ENCODE data around the gene ABCA2.

ABCA2 gene

DNA sequence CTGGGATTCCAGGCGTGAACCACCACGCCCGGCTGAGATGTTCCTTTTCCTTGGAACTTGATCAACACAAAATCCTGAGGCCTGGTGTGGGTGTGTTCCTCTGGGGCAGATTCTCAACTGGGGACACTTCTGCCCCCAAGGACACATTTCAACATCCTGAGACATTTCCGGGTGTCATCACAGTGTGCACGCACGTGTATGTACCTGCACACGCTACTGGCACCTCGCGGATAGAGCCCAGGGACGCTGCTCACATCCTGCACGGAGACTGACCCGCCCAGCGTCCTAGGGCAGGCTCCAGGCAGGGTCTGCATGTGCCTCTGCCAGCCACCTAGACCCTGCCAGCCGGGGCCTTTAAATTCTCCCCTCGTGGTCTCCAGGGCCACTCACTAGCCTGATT is 34.3 kb upstream of the ABCA2 start:
- DNase-seq (ENCODE audit: insufficient read length): no peak
- no peak for TF ChIP-seq POLR2A (IDR thresholded peaks at IDR 0.05; ENCODE audit: low read depth, low read length)
- no peak for TF ChIP-seq POLR2AphosphoS5 (IDR thresholded peaks at IDR 0.05; ENCODE audit: low read depth, low read length)
- peak; percentile 17 for FAIRE-seq

DNA sequence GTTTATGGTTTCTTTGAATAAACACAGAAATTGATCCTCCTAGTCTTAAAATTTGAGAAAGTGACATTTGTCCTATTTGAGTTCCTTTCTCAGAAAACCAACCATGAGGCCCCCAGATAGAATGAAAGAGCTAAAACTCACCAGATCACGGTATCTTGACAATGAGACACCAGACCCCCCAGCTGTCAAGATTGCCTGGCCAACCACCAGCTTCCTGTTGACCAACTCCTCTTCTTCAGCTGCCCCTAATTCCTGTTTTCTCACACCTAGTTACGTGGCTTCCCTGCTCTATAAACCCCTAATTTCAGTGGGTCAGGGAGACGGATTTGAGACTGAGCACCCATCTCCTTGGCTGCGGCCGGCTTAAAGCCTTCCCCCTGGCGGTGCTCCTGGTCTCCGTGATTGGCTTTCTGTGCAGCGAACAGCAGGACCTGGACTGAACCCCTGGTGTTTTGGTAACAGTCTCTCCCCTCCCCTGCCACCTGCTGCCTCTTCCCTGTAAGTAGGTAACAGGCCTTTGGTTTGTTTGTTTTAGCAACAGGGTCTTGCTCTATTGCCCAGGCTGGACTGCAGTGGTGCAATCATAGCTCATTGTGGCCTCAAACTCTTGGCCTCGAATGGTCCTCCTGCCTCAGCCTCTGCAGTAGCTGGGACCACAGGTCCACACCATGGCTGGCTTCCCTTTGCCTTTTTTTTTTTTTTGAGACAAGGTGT is 30.6 kb upstream of the ABCA2 start:
- DNase-seq (ENCODE audit: insufficient read length): no peak

DNA sequence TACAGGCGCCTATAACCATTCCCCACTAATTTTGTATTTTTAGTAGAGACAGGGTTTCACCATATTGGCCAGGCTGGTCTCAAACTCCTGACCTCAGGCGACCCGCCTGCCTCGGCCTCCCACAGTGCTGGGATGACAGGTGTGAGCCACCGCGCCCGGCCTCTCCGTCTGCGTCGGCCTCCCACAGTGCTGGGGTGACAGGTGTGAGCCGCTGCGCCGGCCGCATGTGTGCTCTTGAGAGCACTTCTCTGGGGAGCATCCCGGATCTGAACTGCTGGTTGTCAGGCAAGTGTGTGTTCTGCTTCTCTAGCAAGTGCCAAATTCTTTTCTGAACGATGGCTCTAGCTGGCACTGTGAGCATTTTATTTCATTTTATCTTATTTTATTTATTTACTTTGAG is 29.5 kb upstream of the ABCA2 start:
- FAIRE-seq: no peak
- TF ChIP-seq POLR2A (IDR thresholded peaks at IDR 0.05; ENCODE audit: low read depth, low read length) (no peak), TAF1 (IDR thresholded peaks at IDR 0.05; ENCODE audit: borderline replicate concordance, low read depth, low read length) (no peak), POLR2AphosphoS5 (IDR thresholded peaks at IDR 0.05; ENCODE audit: low read depth, low read length) (no peak)
- no peak for DNase-seq (ENCODE audit: insufficient read length)

More for the DNA sequence above, 30.6 kb upstream of the ABCA2 start:
- no peak for TF ChIP-seq POLR2AphosphoS5 (IDR thresholded peaks at IDR 0.05; ENCODE audit: low read depth, low read length)
- TF ChIP-seq POLR2A (IDR thresholded peaks at IDR 0.05; ENCODE audit: low read depth, low read length): no peak
- TF ChIP-seq TAF1 (IDR thresholded peaks at IDR 0.05; ENCODE audit: borderline replicate concordance, low read depth, low read length): no peak
- no peak for FAIRE-seq

DNA sequence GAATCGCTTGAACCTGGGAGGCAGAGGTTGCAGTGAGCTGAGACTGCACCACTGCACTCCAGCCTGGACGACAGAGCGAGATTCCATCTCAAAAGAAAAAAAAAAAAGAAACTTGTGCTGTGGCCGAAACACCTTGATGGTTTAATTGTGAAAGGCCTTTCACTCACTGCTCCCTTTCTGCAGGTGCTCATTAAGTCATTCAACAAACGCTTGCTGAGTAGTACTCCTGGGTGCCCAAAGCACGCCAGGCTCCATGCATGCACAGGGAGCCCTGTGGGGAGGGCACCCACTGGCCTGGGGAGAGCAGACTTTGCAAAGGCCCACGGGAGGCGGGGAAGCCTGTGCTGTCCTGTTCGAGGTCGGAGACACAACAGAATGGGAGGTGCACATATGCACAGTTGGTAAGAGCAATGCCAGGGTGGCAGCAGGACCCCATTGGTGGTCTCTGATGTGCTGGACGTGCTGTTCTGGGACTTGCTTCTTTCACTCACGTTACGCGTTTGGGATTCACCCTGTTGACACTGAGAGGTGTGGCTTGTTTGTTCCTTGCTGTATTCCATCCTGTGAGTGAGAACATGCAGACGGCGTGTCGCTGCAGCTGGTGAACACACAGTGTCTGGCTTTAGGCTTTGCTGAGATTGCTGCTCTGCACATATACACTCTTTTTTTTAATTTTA is 28.8 kb upstream of the ABCA2 start:
- no peak for TF ChIP-seq POLR2AphosphoS5 (IDR thresholded peaks at IDR 0.05; ENCODE audit: low read depth, low read length)
- no peak for TF ChIP-seq POLR2A (IDR thresholded peaks at IDR 0.05; ENCODE audit: low read depth, low read length)
- TF ChIP-seq TAF1 (IDR thresholded peaks at IDR 0.05; ENCODE audit: borderline replicate concordance, low read depth, low read length): no peak
- no peak for DNase-seq (ENCODE audit: insufficient read length)
- no peak for FAIRE-seq

DNA sequence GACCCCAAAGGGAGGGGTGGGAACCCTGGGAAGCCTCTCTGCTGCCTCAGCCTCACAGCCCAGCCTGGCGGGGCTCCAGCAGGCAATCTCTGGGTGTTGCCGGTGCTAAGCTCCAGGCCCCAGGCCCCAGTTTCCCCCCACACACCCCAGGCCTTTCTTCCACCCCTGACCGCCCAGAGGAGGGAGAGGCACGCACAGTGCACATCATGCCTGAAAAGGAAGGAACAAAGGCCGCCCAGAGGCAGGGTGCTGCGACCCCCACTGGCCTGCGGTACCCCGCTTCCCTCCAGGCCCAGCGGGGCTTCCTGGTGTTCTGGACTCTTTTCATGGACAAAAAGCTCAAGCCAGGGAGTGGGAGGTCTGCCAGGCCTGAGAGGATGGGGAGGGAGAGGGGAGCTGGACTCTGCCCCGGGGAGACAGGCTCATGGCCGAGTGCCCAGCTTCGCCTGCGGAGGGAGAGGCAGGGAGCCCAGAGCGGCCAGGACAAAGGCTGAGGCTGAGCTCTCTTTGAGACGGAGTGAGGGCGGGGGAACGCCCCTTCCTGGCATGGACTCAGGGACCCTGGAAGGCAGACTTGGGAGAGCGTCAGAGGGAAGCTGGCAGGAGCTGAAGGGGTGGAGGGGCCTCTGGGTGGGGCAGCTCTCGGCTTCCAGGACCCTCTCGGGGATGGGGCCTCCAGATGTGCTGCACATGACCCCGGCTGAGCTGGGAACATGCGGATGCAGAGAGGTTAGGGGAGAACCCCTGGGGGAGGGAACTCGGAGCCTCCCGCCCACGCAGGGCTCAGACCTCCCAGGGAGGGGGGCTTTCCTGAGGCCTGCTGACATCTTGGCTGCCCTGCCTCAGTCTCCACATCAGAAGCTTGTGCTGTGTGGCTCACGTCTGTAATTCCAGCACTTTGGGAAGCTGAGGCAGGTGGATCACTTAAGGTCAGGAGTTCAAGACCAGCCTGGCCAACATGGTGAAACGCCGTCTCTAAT is 27.6 kb upstream of the ABCA2 start:
- FAIRE-seq (no peak), DNase-seq (ENCODE audit: insufficient read length) (no peak)

DNA sequence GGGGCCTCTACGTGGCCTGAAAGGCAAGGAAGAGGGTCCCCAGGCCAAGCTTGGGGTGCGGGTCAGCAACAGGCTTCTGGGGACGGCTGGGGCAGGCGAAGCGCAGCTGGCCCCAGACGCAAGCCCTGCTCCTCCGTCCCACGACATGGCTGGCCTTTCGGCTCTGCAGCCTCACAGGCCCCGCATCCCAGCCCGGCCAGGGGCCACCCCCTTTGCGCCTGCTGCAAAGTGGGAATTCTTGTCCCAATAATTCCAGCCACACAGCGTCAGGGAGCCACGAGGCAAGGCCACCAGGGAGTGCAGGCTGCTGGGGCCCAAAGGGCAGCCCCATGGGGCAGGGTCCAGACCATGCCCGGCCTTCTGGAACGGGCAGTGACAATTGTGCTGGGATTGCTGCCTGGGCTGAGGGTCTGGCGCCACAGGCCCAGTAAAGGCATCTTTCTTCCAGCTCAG is 26.9 kb upstream of the ABCA2 start:
- no peak for DNase-seq (ENCODE audit: insufficient read length)
- no peak for TF ChIP-seq POLR2A (IDR thresholded peaks at IDR 0.05; ENCODE audit: low read depth, low read length)
- TF ChIP-seq TAF1 (IDR thresholded peaks at IDR 0.05; ENCODE audit: borderline replicate concordance, low read depth, low read length): no peak
- TF ChIP-seq POLR2AphosphoS5 (IDR thresholded peaks at IDR 0.05; ENCODE audit: low read depth, low read length): no peak
- no peak for FAIRE-seq

More for the DNA sequence above, 27.6 kb upstream of the ABCA2 start:
- TF ChIP-seq TAF1 (IDR thresholded peaks at IDR 0.05; ENCODE audit: borderline replicate concordance, low read depth, low read length): no peak
- TF ChIP-seq POLR2AphosphoS5 (IDR thresholded peaks at IDR 0.05; ENCODE audit: low read depth, low read length): no peak
- no peak for TF ChIP-seq POLR2A (IDR thresholded peaks at IDR 0.05; ENCODE audit: low read depth, low read length)

DNA sequence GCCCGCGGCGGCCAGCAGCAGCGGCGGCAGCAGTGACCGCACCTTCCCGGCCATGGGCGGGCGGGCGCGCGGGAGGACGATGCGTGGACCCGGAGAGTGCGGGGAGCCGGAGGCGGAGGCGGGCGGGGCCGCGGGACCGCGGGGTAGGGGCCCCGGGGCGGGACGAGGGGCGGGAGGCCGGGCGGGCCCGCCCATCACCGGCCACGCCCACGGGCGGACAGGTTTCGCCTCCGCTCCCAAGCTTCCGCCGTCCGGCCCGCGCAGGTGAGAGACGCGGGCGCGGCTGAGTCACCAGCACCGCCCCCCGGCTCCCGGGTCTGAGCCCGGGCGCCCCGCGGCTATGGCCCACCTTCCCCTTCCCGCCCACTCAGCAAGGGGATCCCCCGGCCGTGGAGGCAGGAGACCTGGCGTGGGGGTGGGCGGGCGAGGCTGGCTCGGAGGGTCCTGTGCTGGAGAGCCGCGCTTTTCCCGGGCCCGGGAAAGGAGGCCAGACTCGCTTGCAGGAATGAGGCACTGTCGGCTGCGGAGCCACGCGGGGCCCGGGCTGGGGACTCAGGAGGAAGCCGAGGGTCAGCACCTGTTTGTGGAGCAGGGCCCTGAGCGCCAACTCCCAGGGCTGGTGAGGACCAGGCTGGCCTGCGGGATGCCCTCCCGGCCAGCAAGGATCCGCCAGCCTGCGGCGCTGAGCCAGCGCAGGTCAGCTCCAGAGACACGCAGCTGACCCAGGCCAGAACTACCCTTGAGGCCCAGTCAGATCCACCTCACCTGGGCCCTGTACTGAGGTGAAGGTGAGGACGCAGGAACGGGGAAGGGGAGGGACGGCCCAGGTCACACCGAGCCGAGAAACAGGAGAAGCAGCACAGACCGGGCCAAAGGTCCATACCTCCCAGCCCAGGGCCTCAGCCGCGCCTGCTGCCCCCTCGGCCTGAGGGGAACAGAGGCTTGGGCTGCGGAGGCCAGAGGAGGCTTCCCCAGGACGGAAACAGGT is 26.2 kb upstream of the ABCA2 start, which contains the start of gene ENTPD2:
ENTPD2 (minus strand) TSS at position 118 of the 988 bp plus-strand sequence; CDS start at position 54, 64 bp downstream.
- TF ChIP-seq TAF1 (IDR thresholded peaks at IDR 0.05; ENCODE audit: borderline replicate concordance, low read depth, low read length) (no peak), POLR2A (IDR thresholded peaks at IDR 0.05; ENCODE audit: low read depth, low read length) (no peak), POLR2AphosphoS5 (IDR thresholded peaks at IDR 0.05; ENCODE audit: low read depth, low read length) (no peak)
- FAIRE-seq (no peak), DNase-seq (ENCODE audit: insufficient read length) (no peak)

DNA sequence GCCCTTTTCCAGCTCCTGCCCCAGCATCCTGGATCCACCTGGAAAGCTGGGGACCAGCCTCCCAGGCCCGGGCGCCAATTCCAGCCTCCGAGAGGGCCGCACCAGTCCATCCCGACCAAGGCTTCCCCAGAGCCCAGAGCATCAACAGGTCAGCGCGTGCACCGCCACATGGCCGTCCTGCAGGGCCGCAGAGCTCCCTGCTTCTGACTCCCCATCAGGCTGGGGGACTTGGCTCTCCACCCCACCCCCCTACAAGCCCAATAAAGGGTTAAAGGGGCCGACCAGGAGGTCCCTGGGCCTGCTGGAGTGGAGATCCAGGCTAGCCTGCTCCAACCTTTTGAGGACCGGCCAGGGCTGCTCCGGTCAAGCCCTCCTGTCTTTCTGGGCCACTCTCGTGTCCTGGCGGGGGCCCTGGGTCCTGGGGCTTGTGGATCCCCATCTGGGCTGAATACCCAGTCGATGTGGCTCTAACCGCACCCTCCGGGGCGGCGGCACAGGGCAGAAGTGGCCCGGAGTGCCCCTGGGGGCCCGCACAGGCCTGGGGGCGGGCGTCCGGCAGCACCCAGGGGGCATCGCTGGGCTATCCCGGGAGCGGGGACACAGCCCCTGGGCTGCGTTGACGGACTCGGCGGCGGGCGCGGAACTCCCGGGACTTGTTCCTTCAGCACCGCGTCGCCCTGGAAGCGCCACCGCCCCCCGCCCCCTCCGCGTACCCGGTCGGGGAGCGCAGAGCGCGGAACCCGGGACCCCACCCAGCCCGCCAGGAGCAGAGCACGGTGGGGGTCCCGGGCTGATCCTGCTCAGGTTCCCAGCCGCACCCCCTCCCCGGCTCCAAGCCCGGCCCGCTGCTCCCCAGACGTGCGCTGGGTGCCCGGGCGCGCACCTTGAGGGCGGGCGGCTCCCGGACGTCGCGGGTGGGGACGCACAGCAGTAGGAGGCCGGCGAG is 25.2 kb upstream of the ABCA2 start:
- FAIRE-seq (no peak), DNase-seq (ENCODE audit: insufficient read length) (no peak)
- no peak for TF ChIP-seq POLR2AphosphoS5 (IDR thresholded peaks at IDR 0.05; ENCODE audit: low read depth, low read length)
- no peak for TF ChIP-seq POLR2A (IDR thresholded peaks at IDR 0.05; ENCODE audit: low read depth, low read length)
- TF ChIP-seq TAF1 (IDR thresholded peaks at IDR 0.05; ENCODE audit: borderline replicate concordance, low read depth, low read length): no peak

DNA sequence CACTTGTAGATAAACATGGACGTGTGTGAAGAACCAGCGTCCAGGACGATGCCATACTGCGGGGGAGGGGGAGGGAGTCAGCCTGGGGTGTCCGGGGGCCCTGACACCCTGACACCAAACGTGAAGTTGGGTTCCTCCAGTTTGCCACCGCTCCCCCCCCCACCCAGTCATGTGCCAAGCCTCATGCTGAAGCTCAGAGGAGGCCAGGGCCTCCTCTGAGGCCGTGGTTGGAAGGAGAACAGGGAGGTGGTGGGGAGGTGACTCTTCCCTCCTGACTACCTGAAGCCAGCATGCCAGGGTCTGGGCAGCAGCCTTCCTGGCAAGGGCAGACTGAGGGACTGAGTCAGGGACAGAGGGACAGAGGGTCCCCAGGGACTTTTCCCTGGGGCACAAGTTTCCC is 24.3 kb upstream of the ABCA2 start:
- TF ChIP-seq POLR2A (IDR thresholded peaks at IDR 0.05; ENCODE audit: low read depth, low read length) (no peak), POLR2AphosphoS5 (IDR thresholded peaks at IDR 0.05; ENCODE audit: low read depth, low read length) (no peak), TAF1 (IDR thresholded peaks at IDR 0.05; ENCODE audit: borderline replicate concordance, low read depth, low read length) (no peak)
- FAIRE-seq: no peak
- no peak for DNase-seq (ENCODE audit: insufficient read length)
